ENCODE measurements around the gene WNT9A.

Gene WNT9A

GRCh38 chr1:227906550-227907071 lies 41.1 kb downstream of the WNT9A start:
- DNase-seq (ENCODE audit: low read depth): no peak
- no peak overlapping the region for H3K4me3 ChIP-seq (ENCODE audit: low read depth, low read length)
- TF ChIP-seq, protein P1, sequence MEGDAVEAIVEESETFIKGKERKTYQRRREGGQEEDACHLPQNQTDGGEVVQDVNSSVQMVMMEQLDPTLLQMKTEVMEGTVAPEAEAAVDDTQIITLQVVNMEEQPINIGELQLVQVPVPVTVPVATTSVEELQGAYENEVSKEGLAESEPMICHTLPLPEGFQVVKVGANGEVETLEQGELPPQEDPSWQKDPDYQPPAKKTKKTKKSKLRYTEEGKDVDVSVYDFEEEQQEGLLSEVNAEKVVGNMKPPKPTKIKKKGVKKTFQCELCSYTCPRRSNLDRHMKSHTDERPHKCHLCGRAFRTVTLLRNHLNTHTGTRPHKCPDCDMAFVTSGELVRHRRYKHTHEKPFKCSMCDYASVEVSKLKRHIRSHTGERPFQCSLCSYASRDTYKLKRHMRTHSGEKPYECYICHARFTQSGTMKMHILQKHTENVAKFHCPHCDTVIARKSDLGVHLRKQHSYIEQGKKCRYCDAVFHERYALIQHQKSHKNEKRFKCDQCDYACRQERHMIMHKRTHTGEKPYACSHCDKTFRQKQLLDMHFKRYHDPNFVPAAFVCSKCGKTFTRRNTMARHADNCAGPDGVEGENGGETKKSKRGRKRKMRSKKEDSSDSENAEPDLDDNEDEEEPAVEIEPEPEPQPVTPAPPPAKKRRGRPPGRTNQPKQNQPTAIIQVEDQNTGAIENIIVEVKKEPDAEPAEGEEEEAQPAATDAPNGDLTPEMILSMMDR (conservative IDR thresholded peaks at IDR 0.05; ENCODE audit: low read depth, low read length): no peak

GRCh38 chr1:227905573-227906487 lies 41.9 kb downstream of the WNT9A start:
- no peak overlapping the region for H3K4me3 ChIP-seq (ENCODE audit: low read depth, low read length)
- TF ChIP-seq, protein P1 (conservative IDR thresholded peaks at IDR 0.05; ENCODE audit: low read depth, low read length): no peak
- DNase-seq (ENCODE audit: low read depth): no peak

GRCh38 chr1:227904541-227905335 lies 43.0 kb downstream of the WNT9A start:
- TF ChIP-seq, protein P1 (conservative IDR thresholded peaks at IDR 0.05; ENCODE audit: low read depth, low read length): no peak
- H3K4me3 ChIP-seq (ENCODE audit: low read depth, low read length): no peak overlapping the region
- DNase-seq (ENCODE audit: low read depth): no peak

- no peak for DNase-seq (ENCODE audit: low read depth)
- no peak overlapping the region for H3K4me3 ChIP-seq (ENCODE audit: low read depth, low read length)
- TF ChIP-seq, protein P1 (conservative IDR thresholded peaks at IDR 0.05; ENCODE audit: low read depth, low read length): no peak
These were observed 43.9 kb downstream of the WNT9A start for GRCh38 chr1:227903614-227904501.

GRCh38 chr1:227903061-227903521 lies 44.6 kb downstream of the WNT9A start:
- H3K4me3 ChIP-seq (ENCODE audit: low read depth, low read length): no peak overlapping the region
- DNase-seq (ENCODE audit: low read depth): no peak
- TF ChIP-seq, protein P1 (conservative IDR thresholded peaks at IDR 0.05; ENCODE audit: low read depth, low read length): no peak

DNA sequence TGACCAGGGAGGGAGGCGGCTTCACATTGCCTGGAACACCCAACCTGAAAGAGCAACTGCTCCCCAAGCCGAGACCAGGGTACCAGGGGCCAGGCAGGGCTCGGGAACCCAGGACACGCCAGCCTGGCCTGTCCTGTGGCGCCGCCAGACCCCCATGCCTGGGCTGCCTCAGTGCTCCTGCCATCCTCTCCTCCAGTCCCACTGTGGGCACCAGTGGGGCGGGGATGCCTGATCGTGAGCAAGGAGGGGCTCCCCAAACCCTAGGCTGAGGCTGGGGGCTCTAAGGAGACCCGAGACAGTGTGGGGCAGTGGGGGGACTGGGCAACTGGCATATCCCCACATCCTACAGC lies 45.1 kb downstream of the WNT9A start:
- TF ChIP-seq, protein P1 (conservative IDR thresholded peaks at IDR 0.05; ENCODE audit: low read depth, low read length): no peak
- no peak for DNase-seq (ENCODE audit: low read depth)

More for the DNA sequence above, 45.1 kb downstream of the WNT9A start:
- no peak overlapping the region for H3K4me3 ChIP-seq (ENCODE audit: low read depth, low read length)
